ENCODE results near the gene RBL2. TPM values are rescaled to one million over a fixed set of nuclear protein-coding genes. Genes with fewer than 3 reads are reported as not detected.

The RBL2 gene
- total and polyA plus RNA-seq, 9 of the 15 experiments (the other 6 are each of a cell fraction or from before 2014, with no cell fraction given), result 7.8 to 76.3 (median 28.5) TPM

- intact Hi-C loops (cut with micrococcal nuclease), result loop anchor here (10.0 kb wide), 1 partner anchor 220 kb away; no protein-coding TSS in a partner anchor
- peaks cover 7 to 9% of the 10 kb centered on the region in 2 experiments for H3K4me1 ChIP-seq (replicated peaks in 1 of 2; ENCODE audit: control insufficient read depth in 2 of 2, insufficient read depth in 2 of 2, low read length in 2 of 2)
- WGBS (ENCODE audit: insufficient coverage, low coverage, missing lambda C conversion rate), result 0% methylated on average over 23 of the region's 28 CpGs
- no peaks in the 10 kb centered on the region for H3K9me1 ChIP-seq (ENCODE audit: control insufficient read depth, insufficient read depth, low read length)
- no TSS peak for BruUV-seq (replicated peaks)
- peak; percentile 95 for FAIRE-seq
- H3K36me3 ChIP-seq (ENCODE audit: control insufficient read depth, insufficient read depth, low read length), result peaks cover 15% of the 10 kb centered on the region; the same call in 2 of the 3 replicates
- peak overlapping the region; percentile 64 for H3K4me3 ChIP-seq
- in situ Hi-C loops (cut with MboI), result no loop called here
- POLR2A ChIA-PET, result interaction anchor here (2.3 kb wide), 1 partner anchor 12 kb away, joined by 8 read pairs; no protein-coding TSS in a partner anchor
- CTCF ChIA-PET (ENCODE audit: low intra/inter-chr PET ratio), result no interaction called here
- ATAC-seq, result peak; percentile 92
- H2AFZ ChIP-seq (ENCODE audit: low read depth, low read length), result peak overlapping the region; percentile 100
- H4K20me1 ChIP-seq (replicated peaks; ENCODE audit: control insufficient read depth, insufficient read depth, low read length), result peaks cover 5% of the 10 kb centered on the region; the same call in 1 of the 2 replicates
- H3K4me2 ChIP-seq (ENCODE audit: insufficient read depth, low read length), result peak overlapping the region; percentile 99
- H3K9me3 ChIP-seq (replicated peaks; ENCODE audit: control insufficient read depth, insufficient read depth, low read depth, low read length), result no peaks in the 10 kb centered on the region
- peak; percentile 73 to 89 (median 80) for DNase-seq (ENCODE audit: extremely low read depth in 1 of 4, low spot score in 3 of 4)
- peak overlapping the region; percentile 93 to 100 for H3K9ac ChIP-seq (ENCODE audit: insufficient read depth in 1 of 2, low read depth in 2 of 2, low read length in 2 of 2)
- H3K79me2 ChIP-seq (ENCODE audit: control insufficient read depth, insufficient read depth, low read length), result peaks cover 45% of the 10 kb centered on the region
- peak overlapping the region; percentile 96 for H3K27ac ChIP-seq (ENCODE audit: extremely low read depth, low read depth, low read length)
- no peaks in the 10 kb centered on the region for H3K27me3 ChIP-seq (ENCODE audit: control insufficient read depth in 2 of 2, insufficient read depth in 2 of 2, low read length in 2 of 2)
- TF ChIP-seq NUFIP1 (IDR thresholded peaks at IDR 0.05; ENCODE audit: partially characterized antibody) (no peak), HEY1 (CRISPR knock-in tag; IDR thresholded peaks at IDR 0.05; ENCODE audit: borderline replicate concordance) (no peak), NR2C2 (CRISPR knock-in tag; IDR thresholded peaks at IDR 0.05) (0 out of 2 replicates have a peak, but pooled peaks have one; percentile 61), NR2C2 (tag; IDR thresholded peaks at IDR 0.05) (peak; percentile 81), FOXK2 (conservative IDR thresholded peaks at IDR 0.05 in 1 of 2, IDR thresholded peaks at IDR 0.05 in 1 of 2; ENCODE audit: low read depth in 2 of 2) (peak; percentile 95 to 96), ZNF12 (CRISPR knock-in tag; IDR thresholded peaks at IDR 0.05) (0 out of 2 replicates have a peak, but pooled peaks have one; percentile 52), ETV1 (tag; conservative IDR thresholded peaks at IDR 0.05; ENCODE audit: low read depth) (no peak), RBM25 (IDR thresholded peaks at IDR 0.05; ENCODE audit: low read depth, low read length, severe bottlenecking) (peak; percentile 86), RCOR1 (IDR thresholded peaks at IDR 0.05; ENCODE audit: borderline replicate concordance in 1 of 2, low read depth in 2 of 2, low read length in 2 of 2) (peak in 1 of 2 experiments; percentile 15; a peak in 1 of 4 replicates), SUPT5H (IDR thresholded peaks at IDR 0.05) (peak; percentile 33; the same call in 1 of the 2 replicates)
- TF ChIP-seq, protein P1, sequence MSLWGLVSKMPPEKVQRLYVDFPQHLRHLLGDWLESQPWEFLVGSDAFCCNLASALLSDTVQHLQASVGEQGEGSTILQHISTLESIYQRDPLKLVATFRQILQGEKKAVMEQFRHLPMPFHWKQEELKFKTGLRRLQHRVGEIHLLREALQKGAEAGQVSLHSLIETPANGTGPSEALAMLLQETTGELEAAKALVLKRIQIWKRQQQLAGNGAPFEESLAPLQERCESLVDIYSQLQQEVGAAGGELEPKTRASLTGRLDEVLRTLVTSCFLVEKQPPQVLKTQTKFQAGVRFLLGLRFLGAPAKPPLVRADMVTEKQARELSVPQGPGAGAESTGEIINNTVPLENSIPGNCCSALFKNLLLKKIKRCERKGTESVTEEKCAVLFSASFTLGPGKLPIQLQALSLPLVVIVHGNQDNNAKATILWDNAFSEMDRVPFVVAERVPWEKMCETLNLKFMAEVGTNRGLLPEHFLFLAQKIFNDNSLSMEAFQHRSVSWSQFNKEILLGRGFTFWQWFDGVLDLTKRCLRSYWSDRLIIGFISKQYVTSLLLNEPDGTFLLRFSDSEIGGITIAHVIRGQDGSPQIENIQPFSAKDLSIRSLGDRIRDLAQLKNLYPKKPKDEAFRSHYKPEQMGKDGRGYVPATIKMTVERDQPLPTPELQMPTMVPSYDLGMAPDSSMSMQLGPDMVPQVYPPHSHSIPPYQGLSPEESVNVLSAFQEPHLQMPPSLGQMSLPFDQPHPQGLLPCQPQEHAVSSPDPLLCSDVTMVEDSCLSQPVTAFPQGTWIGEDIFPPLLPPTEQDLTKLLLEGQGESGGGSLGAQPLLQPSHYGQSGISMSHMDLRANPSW (CRISPR knock-in tag; IDR thresholded peaks at IDR 0.05), result no peak
- TF ChIP-seq, protein P2, sequence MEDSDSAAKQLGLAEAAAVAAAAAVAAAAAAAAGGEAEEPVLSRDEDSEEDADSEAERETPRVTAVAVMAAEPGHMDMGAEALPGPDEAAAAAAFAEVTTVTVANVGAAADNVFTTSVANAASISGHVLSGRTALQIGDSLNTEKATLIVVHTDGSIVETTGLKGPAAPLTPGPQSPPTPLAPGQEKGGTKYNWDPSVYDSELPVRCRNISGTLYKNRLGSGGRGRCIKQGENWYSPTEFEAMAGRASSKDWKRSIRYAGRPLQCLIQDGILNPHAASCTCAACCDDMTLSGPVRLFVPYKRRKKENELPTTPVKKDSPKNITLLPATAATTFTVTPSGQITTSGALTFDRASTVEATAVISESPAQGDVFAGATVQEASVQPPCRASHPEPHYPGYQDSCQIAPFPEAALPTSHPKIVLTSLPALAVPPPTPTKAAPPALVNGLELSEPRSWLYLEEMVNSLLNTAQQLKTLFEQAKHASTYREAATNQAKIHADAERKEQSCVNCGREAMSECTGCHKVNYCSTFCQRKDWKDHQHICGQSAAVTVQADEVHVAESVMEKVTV (CRISPR knock-in tag; IDR thresholded peaks at IDR 0.05), result no peak
- TF ChIP-seq, protein P3, sequence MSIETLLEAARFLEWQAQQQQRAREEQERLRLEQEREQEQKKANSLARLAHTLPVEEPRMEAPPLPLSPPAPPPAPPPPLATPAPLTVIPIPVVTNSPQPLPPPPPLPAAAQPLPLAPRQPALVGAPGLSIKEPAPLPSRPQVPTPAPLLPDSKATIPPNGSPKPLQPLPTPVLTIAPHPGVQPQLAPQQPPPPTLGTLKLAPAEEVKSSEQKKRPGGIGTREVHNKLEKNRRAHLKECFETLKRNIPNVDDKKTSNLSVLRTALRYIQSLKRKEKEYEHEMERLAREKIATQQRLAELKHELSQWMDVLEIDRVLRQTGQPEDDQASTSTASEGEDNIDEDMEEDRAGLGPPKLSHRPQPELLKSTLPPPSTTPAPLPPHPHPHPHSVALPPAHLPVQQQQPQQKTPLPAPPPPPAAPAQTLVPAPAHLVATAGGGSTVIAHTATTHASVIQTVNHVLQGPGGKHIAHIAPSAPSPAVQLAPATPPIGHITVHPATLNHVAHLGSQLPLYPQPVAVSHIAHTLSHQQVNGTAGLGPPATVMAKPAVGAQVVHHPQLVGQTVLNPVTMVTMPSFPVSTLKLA (conservative IDR thresholded peaks at IDR 0.05), result peak; percentile 75 to 89
- TF ChIP-seq, protein P4, sequence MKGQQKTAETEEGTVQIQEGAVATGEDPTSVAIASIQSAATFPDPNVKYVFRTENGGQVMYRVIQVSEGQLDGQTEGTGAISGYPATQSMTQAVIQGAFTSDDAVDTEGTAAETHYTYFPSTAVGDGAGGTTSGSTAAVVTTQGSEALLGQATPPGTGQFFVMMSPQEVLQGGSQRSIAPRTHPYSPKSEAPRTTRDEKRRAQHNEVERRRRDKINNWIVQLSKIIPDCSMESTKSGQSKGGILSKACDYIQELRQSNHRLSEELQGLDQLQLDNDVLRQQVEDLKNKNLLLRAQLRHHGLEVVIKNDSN (CRISPR knock-in tag; IDR thresholded peaks at IDR 0.05), result no peak
These were observed 906 bp downstream of the RBL2 start for GRCh38 chr16:53435066-53435688.
